Transverse colon (tissue), 4 donors: ENCODE results near the gene HOXC9. TPM values are rescaled to one million over a fixed set of nuclear protein-coding genes. Genes with fewer than 3 reads are reported as not detected.

Experiments used
- DNase-seq: peaks from one replicate; pipeline ENCODE4 v3.0.0-alpha.2; 2019
- H3K27ac ChIP-seq, 4 donors: fragments of 200-600 bp; sonication (generic); 2 replicates each; pipeline ENCODE4 v1.5.1; 2016 to 2018; ENCODE audit warnings: inconsistent platforms in 4 of 4
- H3K27me3 ChIP-seq: fragments of 200-600 bp; sonication (generic); 2 replicates; pipeline ENCODE4 v1.5.1; 2017; ENCODE audit warnings: inconsistent platforms
- H3K36me3 ChIP-seq, 4 donors: fragments of 200-600 bp; sonication (generic); 2 replicates each; pipeline ENCODE4 v1.5.1; 2017 to 2019; ENCODE audit warnings: inconsistent platforms in 4 of 4
- H3K4me1 ChIP-seq, 4 donors: fragments of 200-600 bp; sonication (generic); 2 replicates each; pipeline ENCODE4 v1.5.1; 2017 to 2020; ENCODE audit warnings: inconsistent platforms in 4 of 4
- H3K4me3 ChIP-seq, 4 donors: fragments of 200-600 bp; sonication (generic); 1 replicate in 1 of 4; 2 replicates in 3 of 4; pipeline versions ENCODE4 v1.5.1 to v1.6.1; 2017 to 2019; ENCODE audit warnings: inconsistent platforms in 4 of 4
- H3K9me3 ChIP-seq, 2 donors: fragments of 200-600 bp; sonication (generic); 2 replicates each; pipeline ENCODE4 v1.5.1; 2017 to 2019; ENCODE audit warnings: inconsistent platforms in 2 of 2
- EP300 ChIP-seq: sonication (generic); formaldehyde crosslinking; IDR thresholded peaks from one replicate; pipeline ENCODE4 v1.6.1; 2017; ENCODE audit warnings: antibody characterized with exemption, low read depth
- POLR2A ChIP-seq: fragments of 450-650 bp; IDR thresholded peaks from one replicate; pipeline ENCODE4 v1.6.1; 2016; ENCODE audit warnings: antibody characterized with exemption, mild to moderate bottlenecking, moderate library complexity
- POLR2AphosphoS5 ChIP-seq, 3 donors: sonication (generic); formaldehyde crosslinking; IDR thresholded peaks; one replicate each; pipeline ENCODE4 v1.6.1; 2016; ENCODE audit warnings: antibody characterized with exemption in 3 of 3
- WGBS, 2 donors: methylation state at CpG; one replicate each; pipeline ENCODE4 v1.1.5; 2018; ENCODE audit warnings: low coverage in 1 of 2; 5-methylcytosine and 5-hydroxymethylcytosine counted together
- in situ Hi-C, 4 donors: fragments of 200-750 bp; cut with MboI; loops; one replicate each; pipeline versions ENCODE4 v1.15.0 to v1.15.1; 2017; ENCODE audit warnings: low sequenced_read_pairs in 3 of 4, low pct_ligation_motif_present in 1 of 4, low pct_unique_long_range_greater_than_20kb in 1 of 4
- intact Hi-C: fragments of 100-400 bp; cut with DNase I; formaldehyde crosslinking; loops from one replicate; pipeline ENCODE4 v1.15.1; 2023; ENCODE audit warnings: low total_unique reads
- total RNA-seq, 4 donors: library from RNA; depleted of rRNA; stranded (reverse); fragments of >200 nt; gene quantifications; one replicate each; pipeline ENCODE4 v1.1.0, GENCODE V29; 2016
- TF ChIP-seq, protein P1 (sequence below), 5 experiments: fragments of 200-600 bp in 3 of 5; fragments of 450-650 bp in 2 of 5; sonication (generic) in 3 of 5; IDR thresholded peaks; 1 replicate in 2 of 5; 2 replicates in 3 of 5; pipeline ENCODE4 v1.5.1; 2016 to 2017; ENCODE audit warnings: antibody characterized with exemption in 5 of 5, inconsistent platforms in 3 of 5, mild to moderate bottlenecking in 2 of 5, moderate library complexity in 1 of 5

Gene HOXC9
- total RNA-seq, 4 donors from 2014 or later, result not detected

GRCh38 chr12:54036620-54037359, 36.8 kb downstream of the HOXC9 start:
- Histone ChIP-seq H3K9me3 (peaks cover 0 to 2% of the 10 kb centered on the region in 2 donors), H3K4me3 (no peak overlapping the region), H3K4me1 (peaks cover 0 to 18% (median 14%) of the 10 kb centered on the region in 4 donors), H3K27ac (no peak overlapping the region), H3K36me3 (no peaks in the 10 kb centered on the region), H3K27me3 (peaks cover 100% of the 10 kb centered on the region)
- TF ChIP-seq POLR2AphosphoS5 (IDR thresholded peaks at IDR 0.05) (no peak), POLR2A (no peak), EP300 (no peak)
- TF ChIP-seq, protein P1, sequence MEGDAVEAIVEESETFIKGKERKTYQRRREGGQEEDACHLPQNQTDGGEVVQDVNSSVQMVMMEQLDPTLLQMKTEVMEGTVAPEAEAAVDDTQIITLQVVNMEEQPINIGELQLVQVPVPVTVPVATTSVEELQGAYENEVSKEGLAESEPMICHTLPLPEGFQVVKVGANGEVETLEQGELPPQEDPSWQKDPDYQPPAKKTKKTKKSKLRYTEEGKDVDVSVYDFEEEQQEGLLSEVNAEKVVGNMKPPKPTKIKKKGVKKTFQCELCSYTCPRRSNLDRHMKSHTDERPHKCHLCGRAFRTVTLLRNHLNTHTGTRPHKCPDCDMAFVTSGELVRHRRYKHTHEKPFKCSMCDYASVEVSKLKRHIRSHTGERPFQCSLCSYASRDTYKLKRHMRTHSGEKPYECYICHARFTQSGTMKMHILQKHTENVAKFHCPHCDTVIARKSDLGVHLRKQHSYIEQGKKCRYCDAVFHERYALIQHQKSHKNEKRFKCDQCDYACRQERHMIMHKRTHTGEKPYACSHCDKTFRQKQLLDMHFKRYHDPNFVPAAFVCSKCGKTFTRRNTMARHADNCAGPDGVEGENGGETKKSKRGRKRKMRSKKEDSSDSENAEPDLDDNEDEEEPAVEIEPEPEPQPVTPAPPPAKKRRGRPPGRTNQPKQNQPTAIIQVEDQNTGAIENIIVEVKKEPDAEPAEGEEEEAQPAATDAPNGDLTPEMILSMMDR (IDR thresholded peaks at IDR 0.05), result no peak
- in situ Hi-C loops, result no loop called here
- intact Hi-C loops, result no loop called here
- WGBS, 2 donors, result 76% methylated on average over 14 of the region's 14 CpGs; no CpG with 5 or more reads in 1 of the 2 donors
- DNase-seq, result no peak

GRCh38 chr12:54037360-54038283, 37.7 kb downstream of the HOXC9 start:
- no peak overlapping the region for H3K4me3 ChIP-seq
- in situ Hi-C loops, result no loop called here
- no peak for DNase-seq
- TF ChIP-seq, protein P1 (IDR thresholded peaks at IDR 0.05), result no peak
- TF ChIP-seq POLR2A (no peak), EP300 (no peak), POLR2AphosphoS5 (IDR thresholded peaks at IDR 0.05) (no peak)
- H3K27ac ChIP-seq, result no peak overlapping the region
- peaks cover 0 to 2% of the 10 kb centered on the region in 2 donors for H3K9me3 ChIP-seq
- WGBS, 2 donors, result 50 to 56% methylated on average over 9 to 14 of the region's 14 CpGs
- peaks cover 100% of the 10 kb centered on the region for H3K27me3 ChIP-seq
- no peaks in the 10 kb centered on the region for H3K36me3 ChIP-seq
- intact Hi-C loops, result no loop called here
- peaks cover 0 to 18% (median 14%) of the 10 kb centered on the region in 4 donors for H3K4me1 ChIP-seq

DNA sequence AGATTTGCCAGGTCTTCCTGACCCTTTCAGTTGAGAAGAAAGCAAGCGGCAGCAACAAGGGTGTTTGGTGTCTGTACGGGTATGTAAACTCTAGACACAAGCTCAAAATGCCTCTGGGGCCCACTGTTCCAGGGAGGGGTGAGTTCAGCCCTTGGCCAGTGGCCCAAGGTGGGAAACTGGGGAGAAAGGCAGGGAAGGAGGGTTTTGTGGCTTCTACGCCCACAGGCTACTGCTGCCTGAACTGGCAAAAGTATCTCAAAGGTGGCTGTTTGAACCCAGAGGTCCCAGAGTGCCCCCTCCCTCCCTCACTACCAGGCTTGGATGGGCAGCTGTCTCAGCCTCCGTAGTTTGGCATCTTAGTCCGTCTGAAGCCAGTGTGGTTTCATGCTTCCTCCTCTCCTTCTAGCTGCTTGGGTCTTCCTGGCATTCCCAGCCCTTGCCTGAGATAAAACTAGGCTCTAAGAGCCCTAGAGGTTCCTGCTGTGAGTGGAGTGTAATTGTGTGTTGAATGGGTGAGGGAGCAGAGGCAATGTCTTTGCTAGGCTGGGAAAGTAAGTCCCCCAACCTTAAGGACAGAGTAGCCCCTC, 38.4 kb downstream of the HOXC9 start:
- Histone ChIP-seq H3K4me1 (peaks cover 0 to 12% (median 10%) of the 10 kb centered on the region in 4 donors), H3K27me3 (peaks cover 100% of the 10 kb centered on the region), H3K27ac (no peak overlapping the region), H3K9me3 (no peaks in the 10 kb centered on the region), H3K36me3 (no peaks in the 10 kb centered on the region), H3K4me3 (no peak overlapping the region)
- intact Hi-C loops (no loop called here), in situ Hi-C loops (no loop called here)
- WGBS, 2 donors, result 65 to 70% methylated on average over 3 to 5 of the region's 5 CpGs
- DNase-seq, result no peak
- TF ChIP-seq POLR2A (no peak), POLR2AphosphoS5 (IDR thresholded peaks at IDR 0.05) (no peak), EP300 (no peak)
- TF ChIP-seq, protein P1 (IDR thresholded peaks at IDR 0.05), result no peak

GRCh38 chr12:54038871-54039414, 39.0 kb downstream of the HOXC9 start:
- TF ChIP-seq, protein P1 (IDR thresholded peaks at IDR 0.05), result no peak
- no peak for TF ChIP-seq POLR2AphosphoS5 (IDR thresholded peaks at IDR 0.05)
- no peak for TF ChIP-seq EP300
- TF ChIP-seq POLR2A, result no peak
- Histone ChIP-seq H3K9me3 (no peaks in the 10 kb centered on the region), H3K4me3 (no peak overlapping the region), H3K27ac (no peak overlapping the region), H3K36me3 (no peaks in the 10 kb centered on the region), H3K4me1 (peaks cover 0 to 6% (median 4%) of the 10 kb centered on the region in 4 donors), H3K27me3 (peaks cover 100% of the 10 kb centered on the region)
- DNase-seq, result no peak
- intact Hi-C loops (no loop called here), in situ Hi-C loops (no loop called here)
- 43 to 76% methylated on average over 4 to 9 of the region's 9 CpGs for WGBS, 2 donors
